ENCODE data around the gene FGR.
A peak's percentile ranks its signal among the peaks of the same experiment; 100 is the strongest.
"Not testable (repeated sequence)": the region's sequence is repeated elsewhere in the genome, so short reads cannot be mapped to it uniquely, and the experiment has no call there.

The FGR gene

DNA sequence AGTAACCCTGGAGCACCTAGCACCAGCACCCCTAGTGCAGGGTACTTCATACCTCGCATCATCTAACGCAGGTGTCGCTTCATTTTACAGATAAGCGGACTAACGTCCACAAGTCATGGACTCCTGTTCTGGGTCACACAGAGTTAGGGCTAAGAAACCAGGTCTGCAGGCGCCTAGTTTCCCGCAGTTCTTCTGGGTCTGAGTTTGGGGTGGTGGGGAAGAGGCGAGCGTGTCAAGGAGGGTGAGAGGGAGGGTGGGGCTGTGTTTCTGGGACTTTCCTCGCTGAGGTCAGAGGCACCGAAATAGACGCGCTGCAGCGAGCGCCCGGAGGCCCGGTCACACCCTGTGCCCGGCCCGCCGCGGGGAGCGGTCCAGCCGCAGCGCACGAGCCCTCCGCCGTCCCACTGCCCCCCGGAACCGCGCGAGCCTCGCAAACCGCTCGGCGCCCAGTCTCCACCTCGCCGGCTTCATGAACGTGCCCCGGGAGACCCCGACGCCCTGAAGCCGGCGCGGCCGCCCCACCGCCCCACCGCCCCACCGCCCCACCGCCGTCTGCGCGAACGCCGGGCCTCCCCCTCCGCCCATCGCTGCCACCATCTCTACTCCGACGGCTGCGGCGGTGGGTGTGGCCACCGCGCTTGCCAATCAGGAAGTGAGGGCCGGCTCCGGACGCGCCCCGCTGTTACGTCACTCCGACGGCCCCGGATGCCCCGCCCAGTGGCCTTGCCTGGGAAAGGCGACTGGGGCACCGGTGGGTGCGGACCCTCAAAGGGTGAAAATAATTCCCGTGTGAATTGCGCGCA is 24.7 kb upstream of the FGR start:
- DNase-seq = peak; percentile 84

DNA sequence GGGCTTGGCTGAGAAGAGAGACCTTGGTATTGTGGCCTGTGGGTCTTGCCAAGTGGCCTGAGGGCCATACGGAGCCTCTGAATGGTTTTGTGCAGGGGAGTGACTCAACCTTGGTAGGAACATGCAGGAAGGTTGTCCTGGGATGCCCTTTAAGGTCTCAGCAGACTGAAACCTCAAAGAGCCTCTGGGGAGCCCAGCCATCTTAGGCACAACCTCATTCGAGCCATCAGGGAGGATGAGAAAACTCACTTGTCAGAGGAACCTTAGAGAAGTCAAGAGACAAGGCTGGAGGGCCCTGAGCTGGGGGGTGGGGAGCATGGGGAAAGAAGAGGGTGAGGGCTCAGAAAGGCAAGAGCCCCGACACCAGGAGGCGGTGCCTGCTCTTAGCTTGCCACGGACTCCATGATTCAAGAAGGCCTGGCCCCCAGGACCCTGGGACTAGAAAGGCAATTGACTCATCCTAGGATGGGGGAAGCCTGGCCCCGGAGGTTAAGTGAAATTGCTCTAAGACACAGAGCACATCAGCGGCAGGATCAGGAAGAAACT is 24.0 kb upstream of the FGR start:
- DNase-seq = peak; percentile 66

DNA sequence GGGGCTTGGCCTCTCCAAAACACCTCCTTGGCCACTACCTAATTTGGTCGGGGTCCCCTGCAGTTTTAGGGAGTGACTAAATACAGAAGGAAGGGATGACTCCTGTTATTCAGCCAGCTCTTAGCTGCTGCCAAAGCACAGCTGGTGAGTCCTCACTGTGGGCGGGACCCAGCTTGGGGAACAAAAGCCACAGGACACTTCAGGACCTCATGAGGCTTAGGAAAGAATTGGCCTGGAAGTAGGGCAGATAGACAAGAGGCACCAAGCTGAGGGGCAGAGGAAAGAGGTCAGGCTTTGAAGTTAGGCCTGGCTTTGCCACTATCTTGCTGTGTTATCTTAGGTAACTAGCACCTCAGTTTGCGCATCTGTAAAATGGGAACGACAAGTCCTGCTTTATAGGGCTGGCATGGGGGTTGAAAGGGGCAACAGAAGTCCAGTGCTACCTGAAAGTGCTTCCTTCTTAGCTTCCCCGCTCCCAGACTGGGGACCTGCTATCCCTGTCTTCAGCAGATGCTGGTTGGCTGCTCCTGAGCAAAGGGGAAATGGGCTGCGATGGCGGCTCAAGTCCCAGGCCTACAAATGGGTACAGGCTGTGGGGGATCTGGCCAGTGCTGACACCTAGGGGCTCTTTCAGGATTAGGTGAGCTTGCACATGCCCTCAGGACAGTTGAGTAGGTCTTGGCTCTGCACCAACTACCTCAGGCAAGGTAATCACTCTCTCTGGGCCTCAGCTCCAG is 21.3 kb upstream of the FGR start:
- peak; percentile 61 for DNase-seq

DNA sequence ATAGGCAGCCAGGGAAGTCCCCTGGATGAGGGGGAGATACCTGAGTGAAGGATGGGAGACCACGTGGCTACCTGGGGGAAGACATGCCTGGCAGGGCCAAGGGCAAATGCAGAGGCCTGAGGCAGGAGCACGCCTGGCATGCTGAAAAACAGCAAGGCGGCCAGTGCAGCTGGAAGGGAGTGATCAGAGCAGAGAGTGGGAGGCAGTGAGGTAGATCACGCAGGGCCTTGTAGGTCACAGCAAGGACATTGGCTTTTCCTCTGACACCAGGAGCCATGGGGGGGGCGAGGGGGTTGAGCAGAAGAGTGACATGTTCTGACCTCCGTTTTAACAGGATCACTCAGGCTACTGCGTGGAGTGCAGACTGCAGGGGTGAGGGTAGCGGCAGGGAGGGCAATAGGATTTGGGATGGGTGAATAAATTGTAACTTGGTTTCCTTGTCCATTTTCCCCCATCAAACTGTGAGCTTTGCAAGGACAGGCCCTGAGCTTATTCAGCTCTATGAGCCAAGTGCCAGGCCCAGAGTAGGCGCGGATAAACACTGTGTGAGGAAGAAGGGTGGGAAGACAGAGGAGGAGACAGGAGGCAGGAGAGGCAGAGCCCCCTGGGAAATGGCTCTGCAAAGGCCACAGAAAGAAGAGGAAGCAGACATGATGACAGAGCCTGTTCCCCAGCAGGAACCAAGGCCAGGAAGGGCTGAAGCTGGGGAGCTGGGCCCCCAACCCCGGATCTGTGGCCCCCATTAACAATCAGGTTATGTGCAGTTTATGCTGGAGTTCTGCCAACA is 20.4 kb upstream of the FGR start:
- no peak for DNase-seq

DNA sequence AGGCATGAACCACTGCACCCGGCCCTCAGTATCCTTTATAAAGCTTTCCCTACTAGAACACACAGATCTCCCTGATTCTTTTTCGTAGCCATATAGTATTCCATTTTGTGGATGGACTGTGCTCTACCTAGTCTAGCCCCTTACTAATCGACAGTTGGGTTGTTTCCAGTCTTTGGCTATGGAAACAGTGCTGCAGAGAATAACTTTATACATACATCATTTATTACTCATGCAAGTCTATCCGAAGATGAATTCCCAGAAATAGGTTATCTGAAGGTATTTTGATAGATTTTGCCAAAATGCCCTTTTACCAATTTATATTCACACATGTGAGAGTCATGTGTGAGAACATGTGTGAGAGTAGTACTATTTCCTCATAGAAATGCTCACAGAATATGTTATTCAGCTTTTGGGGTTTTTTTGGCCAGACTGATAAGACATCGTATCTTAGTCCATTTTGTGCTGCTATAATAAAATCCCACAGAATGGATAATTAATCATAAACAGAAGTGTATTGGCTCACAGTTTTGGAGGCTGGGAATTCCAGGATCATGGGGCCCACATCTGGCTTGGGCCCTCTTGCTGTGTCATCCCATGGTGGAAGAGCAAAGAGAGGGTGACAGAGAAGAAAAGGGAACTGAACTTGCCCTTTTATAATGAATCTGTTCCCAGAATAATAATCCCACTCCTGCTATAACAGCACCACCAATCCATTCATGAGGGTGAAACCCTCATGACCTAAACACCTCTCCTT is 17.3 kb upstream of the FGR start:
- DNase-seq = peak; percentile 37

DNA sequence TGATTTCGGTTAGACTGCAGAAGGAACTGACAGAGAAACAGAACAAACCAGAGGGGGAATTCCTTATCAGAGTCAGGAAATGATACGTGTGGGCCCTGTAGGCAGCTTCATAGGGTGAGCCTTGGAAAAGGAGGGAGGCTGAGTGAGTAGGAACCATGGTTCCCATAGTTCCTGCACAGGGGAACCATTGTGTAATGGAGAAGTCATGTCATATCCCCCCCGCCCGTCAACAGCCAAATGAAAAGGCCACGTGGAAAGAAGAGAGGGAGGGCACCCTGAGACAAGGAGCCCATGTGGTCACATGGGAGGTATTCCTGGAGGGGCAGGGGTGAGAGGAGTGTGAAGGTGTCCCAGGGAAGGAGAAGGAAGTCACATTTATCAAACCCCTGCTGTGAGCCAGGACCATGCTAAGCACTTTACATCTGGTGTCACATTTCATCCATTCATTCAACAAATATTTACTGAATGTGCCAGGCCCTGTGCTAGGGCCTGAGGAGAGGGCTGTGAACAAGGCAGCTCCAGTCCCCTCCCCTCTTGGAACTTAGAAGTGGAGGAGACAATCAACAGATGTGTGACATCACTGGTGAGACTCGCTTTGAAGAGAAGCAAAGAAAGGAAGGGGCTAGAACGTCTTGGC is 15.7 kb upstream of the FGR start:
- peak; percentile 82 for DNase-seq

DNA sequence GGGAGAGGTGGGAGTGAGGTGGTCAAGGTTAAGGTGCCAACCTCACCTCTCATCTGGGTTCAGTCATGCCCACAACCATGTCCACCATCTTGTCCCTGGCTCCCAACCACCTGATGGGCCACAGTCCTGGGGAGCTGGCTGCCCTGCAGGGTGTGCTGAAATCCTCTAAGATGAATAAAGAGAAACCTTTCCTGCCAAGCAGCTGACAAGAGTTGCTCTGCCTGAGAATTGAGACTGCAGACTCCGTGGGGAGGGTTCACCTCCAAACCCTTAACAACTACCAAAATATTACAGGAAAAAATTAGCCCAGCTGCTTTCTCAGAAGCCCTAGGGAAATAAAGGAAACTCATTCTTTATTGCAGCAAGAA is 15.2 kb upstream of the FGR start:
- no peak for DNase-seq

DNA sequence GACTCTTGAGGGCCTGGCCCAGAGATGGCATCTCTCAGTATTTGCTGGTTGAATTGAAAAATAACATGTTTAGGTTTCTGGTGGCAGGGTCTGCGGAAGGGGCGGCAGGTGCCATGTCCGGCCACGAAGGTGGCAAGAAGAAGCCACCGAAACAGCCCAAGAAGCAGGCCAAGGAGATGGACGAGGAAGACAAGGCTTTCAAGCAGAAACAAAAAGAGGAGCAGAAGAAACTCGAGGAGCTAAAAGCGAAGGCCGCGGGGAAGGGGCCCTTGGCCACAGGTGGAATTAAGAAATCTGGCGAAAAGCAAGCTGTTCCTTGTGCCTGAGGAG is 14.3 kb upstream of the FGR start:
- no peak for DNase-seq

DNA sequence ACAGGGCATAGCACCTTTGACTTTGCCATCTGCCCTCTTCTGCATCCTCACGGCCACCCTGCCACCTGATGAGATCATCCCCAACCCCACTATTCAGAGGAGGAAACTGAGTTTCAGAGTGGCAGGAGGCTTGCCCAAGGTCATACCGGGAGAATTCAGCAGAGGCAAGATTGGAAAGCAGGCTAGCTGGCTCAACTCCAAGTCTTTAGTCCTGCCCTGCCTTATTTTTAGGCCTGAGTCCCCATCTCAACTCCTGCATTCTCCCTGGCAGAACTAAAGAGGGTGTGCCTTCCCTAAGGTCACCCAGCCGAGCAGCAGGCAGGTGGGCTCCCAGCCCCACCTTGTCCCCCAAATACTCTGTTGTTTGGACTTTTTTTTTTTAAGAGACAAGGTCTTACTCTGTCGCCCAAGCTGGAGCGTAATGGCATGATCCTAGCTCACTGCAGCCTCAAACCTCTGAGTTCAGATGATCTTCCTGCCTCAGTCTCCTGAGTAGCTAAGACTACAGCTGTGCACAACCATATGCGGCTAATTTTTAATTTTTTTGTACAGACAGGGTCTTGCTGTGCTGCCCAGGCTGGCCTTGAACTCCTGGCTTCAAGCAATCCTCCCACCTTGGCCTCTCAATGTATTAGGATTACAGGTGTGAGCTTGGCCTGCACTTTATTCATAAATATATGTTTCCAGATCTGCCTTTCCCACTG is 13.8 kb upstream of the FGR start:
- no peak for DNase-seq

DNA sequence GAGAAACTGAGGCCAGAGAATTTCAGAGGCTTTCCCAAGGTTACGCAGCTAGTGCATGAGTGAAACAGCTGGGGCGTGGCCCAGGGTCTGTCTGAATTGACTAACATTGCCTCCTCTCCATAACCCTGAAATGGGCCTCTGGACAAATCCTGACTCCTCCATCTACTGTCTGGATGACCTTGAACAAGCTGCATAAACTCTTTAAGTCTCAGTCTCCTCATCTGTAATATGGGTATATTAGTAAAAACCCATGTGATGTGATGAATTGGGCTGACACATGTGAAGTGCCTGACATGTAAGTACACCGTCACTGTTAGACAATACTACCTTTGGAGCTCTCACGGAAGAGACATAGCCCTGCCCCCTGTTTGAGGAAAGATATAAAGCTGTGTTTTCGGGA is 12.3 kb upstream of the FGR start:
- no peak for DNase-seq

DNA sequence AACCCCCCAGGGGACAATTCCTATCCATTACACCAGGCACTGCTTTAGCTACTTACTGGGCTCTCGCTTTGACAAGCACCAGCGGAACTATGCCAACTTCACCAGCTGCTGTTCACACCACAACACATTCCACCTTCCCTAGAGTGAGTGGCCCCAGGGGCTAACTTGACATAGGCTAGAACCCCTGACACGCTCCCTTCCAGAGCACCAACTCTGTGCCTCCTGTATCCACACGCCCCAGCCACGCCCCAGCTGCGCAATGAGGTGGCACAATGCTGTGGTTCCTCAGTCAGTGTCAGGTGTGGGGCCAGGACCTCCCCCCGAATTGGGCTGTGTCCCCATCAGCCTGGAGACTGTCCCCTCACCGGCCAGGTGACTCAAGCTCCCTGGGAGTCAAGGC is 11.7 kb upstream of the FGR start:
- no peak for DNase-seq

DNA sequence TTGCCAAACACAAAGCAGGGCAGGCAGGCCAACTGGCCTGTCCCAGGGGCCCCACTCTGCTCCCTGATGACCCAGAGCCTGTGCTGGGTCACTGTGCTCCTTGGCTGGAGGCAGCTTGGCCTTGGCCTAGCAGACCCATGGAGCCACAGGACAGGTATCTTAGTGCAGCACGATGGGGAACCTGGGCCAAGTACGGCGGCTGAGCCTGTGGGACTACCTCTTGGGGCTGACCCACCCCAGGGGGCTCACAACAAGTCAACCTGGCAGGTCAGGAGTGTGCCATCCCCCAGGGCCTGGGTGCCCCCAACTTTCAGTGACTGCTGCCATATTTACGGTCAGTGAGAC is 10.1 kb upstream of the FGR start:
- no peak for DNase-seq

DNA sequence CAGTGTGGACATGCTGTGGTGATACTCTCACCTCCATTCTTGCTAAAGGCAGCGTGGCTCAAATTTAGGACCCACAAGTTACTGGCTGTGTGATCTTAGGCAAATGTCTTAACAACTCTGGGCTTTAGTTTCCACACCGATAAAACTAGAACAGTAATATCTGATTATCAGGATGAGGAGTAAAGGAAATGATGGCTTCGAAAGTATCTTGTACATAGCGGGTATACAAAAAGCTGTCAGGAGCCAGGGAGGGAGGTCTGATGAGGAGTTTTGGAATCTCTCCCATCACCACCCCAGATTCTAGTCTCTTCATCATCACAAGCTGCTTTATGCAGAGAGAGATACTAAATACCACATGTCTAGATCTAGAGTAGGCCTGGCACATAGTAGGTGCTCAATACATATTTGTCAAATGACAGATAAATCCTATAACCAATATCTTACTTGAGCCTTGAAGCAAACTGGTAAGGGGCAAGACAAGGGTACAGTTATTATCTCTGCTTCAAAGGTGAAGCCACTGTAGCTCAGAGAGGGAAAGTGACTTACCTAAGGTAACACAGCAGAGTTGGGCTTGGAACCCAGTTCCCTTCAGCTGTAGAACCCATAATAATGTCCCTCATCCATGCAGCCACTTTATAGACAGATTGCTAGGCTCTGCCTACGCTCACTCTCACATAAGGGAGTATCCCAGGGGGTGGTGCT is 9.5 kb upstream of the FGR start:
- DNase-seq = no peak

DNA sequence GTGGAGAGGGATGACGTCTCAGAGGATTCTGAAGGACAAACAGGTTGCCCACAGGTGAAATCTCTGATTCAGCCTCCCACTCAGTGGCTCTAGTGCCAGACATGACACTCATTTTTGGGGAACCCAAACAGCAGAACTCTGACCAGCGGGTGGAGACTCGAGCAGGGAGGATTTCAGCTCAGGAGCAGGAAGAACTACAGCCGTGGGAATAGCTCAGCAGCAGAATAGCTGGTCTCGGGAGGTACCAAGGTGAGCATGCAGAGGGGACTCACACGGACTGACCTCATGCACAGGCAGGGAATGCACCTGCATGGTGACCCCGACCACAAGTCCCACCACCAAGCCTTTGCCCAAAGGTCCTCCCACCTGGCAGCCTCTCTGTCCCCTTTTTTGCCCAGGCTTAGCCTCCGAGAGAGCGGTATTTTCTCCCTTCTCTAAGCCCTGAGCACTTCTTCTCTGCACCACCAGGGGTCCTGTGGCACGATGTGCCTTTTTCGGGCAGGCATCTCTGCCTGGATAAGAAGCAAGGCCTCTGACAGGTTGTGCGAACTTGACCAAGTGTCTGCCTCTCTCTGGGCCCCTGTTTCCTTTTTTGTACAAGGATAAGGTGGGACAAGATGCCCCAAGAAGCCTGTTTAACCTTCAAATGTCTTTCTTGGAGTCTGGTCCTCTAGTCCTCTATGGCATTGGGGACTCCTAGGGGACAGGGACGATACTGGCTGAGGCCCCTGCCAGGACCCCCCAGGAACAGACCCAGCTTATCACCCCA is 8.8 kb upstream of the FGR start:
- peak; percentile 45 for DNase-seq

DNA sequence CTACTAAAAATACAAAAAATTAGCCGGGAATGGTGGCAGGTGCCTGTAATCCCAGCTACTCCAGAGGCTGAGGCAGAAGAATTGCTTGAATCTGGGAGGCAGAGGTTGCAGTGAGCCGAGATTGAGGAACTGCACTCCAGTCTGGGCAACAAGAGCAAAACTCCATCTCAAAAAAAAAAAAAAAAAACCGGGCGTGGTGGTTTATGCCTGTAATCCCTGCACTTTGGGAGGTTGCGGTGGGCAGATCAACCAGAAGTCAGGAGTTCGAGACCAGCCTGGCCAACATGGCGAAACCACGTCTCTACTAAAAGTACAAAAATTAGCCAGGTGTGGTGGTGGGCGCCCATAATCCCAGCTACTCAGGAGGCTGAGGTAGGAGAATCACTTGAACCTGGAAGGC is 5.5 kb upstream of the FGR start:
- DNase-seq = not testable (repeated sequence)

DNA sequence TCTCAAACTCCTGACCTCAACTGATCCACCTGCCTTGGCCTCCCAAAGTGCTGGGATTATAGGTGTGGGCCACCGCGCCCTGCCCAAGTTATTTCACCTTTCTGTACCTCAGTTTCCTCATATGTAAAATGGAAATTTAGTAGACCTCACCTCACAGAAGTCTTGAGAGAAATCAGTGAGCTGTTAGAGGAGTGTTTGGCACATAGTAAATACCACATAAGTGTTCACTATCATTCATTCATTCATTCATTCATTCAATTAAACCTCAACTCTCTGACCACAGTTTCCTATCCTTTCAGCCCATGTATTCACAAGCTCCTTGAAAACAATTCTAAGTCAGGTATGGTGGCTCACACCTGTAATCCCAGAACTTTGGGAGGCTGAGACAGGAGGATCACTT is 3.8 kb upstream of the FGR start:
- DNase-seq = no peak

DNA sequence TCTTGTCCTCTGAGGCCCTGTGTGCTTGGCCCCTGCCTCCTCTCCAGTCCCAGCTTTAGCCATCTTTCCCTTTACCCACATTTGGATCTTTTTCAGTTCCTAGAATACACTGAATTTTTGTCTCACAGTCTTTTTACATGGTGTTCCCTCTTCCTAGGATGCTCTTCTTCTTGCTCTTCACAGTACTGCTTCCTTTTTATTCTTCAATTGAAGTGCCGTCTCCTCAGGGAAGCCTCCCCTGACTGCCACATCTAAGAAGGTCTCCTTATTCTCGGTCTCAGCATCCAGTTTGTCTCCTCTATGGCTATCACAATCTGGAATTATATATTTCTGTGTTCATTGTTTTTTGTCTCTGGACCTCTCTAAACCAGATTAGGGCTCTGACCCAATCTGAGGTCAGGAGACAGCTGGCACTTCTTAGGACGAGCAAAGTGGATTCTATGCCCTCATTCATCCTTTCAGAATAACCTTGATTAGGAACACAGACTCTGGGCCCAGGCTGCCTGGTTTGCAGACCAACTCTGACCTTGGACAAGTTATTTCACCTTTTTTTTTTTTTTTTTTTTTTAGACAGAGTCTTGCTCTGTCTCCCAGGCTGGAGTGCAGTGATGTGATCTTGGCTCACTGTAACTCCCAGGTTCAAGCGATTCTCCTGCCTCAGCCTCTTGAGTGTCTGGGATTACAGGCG is 3.2 kb upstream of the FGR start:
- DNase-seq = no peak

DNA sequence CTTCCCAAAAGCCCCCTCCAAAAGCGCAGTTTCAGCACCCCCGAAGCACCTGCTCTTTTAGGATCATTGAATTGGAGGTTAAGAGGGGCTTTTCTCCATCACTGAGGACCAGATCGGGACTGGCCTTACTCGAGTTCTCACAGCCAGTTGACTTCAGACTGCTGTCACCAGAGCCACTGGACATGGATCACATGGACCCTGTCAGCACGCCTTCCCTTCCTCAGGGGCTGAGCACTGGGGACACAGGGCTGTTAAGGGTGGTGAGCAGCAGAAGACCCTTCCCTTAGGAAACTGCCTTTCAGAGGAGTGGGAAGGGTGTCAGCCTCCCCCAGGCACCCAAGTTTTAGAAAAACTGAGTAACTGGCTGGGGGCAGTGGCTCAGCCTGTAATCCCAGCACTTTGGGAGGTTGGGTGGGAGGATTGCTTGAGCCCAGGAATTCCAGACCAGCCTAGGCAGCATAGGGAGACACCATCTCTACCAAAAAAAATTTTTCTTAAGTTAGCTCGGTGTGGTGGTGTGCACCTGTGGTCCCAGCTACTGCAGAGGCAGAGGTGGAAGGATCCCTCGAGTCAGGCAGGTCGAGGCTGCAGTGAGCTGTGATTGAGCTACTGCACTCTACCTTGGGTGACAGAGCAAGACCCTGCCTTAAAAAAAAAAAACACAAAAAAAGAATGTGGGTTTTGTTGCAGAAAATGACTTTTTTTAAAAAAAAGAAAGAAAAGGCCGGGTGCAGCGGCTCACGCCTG is 584 bp upstream of the FGR start:
- no peak for DNase-seq
